Measurements from ENCODE around the gene CHST8. TPM values are rescaled to one million over a fixed set of nuclear protein-coding genes. Genes with fewer than 3 reads are reported as not detected.

CHST8 gene
- total RNA-seq, 1 donor from 2014 or later: not detected

- Histone ChIP-seq H3K4me1 (ENCODE audit: control insufficient read depth in 3 of 3, insufficient read depth in 3 of 3, low read length in 3 of 3) (no peaks in the 10 kb centered on the region), H3K27ac (ENCODE audit: low read depth, low read length) (no peak overlapping the region), H3K36me3 (ENCODE audit: control insufficient read depth in 3 of 3, insufficient read depth in 3 of 3, low read length in 3 of 3) (no peaks in the 10 kb centered on the region), H3K9ac (ENCODE audit: low read depth in 1 of 3, low read length in 3 of 3) (no peak overlapping the region), H3K27me3 (ENCODE audit: control insufficient read depth in 3 of 3, insufficient read depth in 3 of 3, low read length in 3 of 3) (peaks cover 21 to 41% (median 24%) of the 10 kb centered on the region in 3 donors), H3K9me3 (ENCODE audit: control insufficient read depth in 3 of 3, low read length in 3 of 3) (no peaks in the 10 kb centered on the region), H3K4me3 (ENCODE audit: low read length in 3 of 3) (no peak overlapping the region)
These were observed 166.9 kb downstream of the CHST8 start for GRCh38 chr19:33788676-33789075.

- Histone ChIP-seq H3K4me3 (ENCODE audit: low read length in 3 of 3) (no peak overlapping the region), H3K27ac (ENCODE audit: low read depth, low read length) (no peak overlapping the region), H3K36me3 (ENCODE audit: control insufficient read depth in 3 of 3, insufficient read depth in 3 of 3, low read length in 3 of 3) (no peaks in the 10 kb centered on the region), H3K4me1 (ENCODE audit: control insufficient read depth in 3 of 3, insufficient read depth in 3 of 3, low read length in 3 of 3) (peaks cover 0 to under 1% (median under 1%) of the 10 kb centered on the region in 3 donors), H3K9me3 (ENCODE audit: control insufficient read depth in 3 of 3, low read length in 3 of 3) (no peaks in the 10 kb centered on the region), H3K27me3 (ENCODE audit: control insufficient read depth in 3 of 3, insufficient read depth in 3 of 3, low read length in 3 of 3) (peaks cover 21 to 39% (median 21%) of the 10 kb centered on the region in 3 donors), H3K9ac (ENCODE audit: low read depth in 1 of 3, low read length in 3 of 3) (no peak overlapping the region)
These were observed 167.6 kb downstream of the CHST8 start for GRCh38 chr19:33789344-33789743.

GRCh38 chr19:33794683-33795369, 173.1 kb downstream of the CHST8 start:
- Histone ChIP-seq H3K27ac (ENCODE audit: low read depth, low read length) (peak overlapping the region; percentile 77), H3K36me3 (ENCODE audit: control insufficient read depth in 3 of 3, insufficient read depth in 3 of 3, low read length in 3 of 3) (no peaks in the 10 kb centered on the region), H3K4me3 (ENCODE audit: low read length in 3 of 3) (peak overlapping the region; percentile 49 to 69 (median 67)), H3K4me1 (ENCODE audit: control insufficient read depth in 3 of 3, insufficient read depth in 3 of 3, low read length in 3 of 3) (peaks cover 9 to 15% (median 10%) of the 10 kb centered on the region in 3 donors), H3K9ac (ENCODE audit: low read depth in 1 of 3, low read length in 3 of 3) (peak overlapping the region in 2 of 3 donors; percentile 48 to 79), H3K27me3 (ENCODE audit: control insufficient read depth in 3 of 3, insufficient read depth in 3 of 3, low read length in 3 of 3) (peaks cover 15 to 28% (median 19%) of the 10 kb centered on the region in 3 donors), H3K9me3 (ENCODE audit: control insufficient read depth in 3 of 3, low read length in 3 of 3) (no peaks in the 10 kb centered on the region)

GRCh38 chr19:33795370-33796163, 173.8 kb downstream of the CHST8 start:
- peaks cover 12 to 32% (median 19%) of the 10 kb centered on the region in 3 donors for H3K27me3 ChIP-seq (ENCODE audit: control insufficient read depth in 3 of 3, insufficient read depth in 3 of 3, low read length in 3 of 3)
- peak overlapping the region; percentile 77 for H3K27ac ChIP-seq (ENCODE audit: low read depth, low read length)
- peaks cover 9 to 15% (median 10%) of the 10 kb centered on the region in 3 donors for H3K4me1 ChIP-seq (ENCODE audit: control insufficient read depth in 3 of 3, insufficient read depth in 3 of 3, low read length in 3 of 3)
- H3K9ac ChIP-seq (ENCODE audit: low read depth in 1 of 3, low read length in 3 of 3): peak overlapping the region; percentile 33 to 79 (median 50)
- peak overlapping the region; percentile 67 to 70 (median 69) for H3K4me3 ChIP-seq (ENCODE audit: low read length in 3 of 3)
- no peaks in the 10 kb centered on the region for H3K36me3 ChIP-seq (ENCODE audit: control insufficient read depth in 3 of 3, insufficient read depth in 3 of 3, low read length in 3 of 3)
- H3K9me3 ChIP-seq (ENCODE audit: control insufficient read depth in 3 of 3, low read length in 3 of 3): no peaks in the 10 kb centered on the region

- Histone ChIP-seq H3K27me3 (ENCODE audit: control insufficient read depth in 3 of 3, insufficient read depth in 3 of 3, low read length in 3 of 3) (peaks cover 12 to 32% (median 17%) of the 10 kb centered on the region in 3 donors), H3K36me3 (ENCODE audit: control insufficient read depth in 3 of 3, insufficient read depth in 3 of 3, low read length in 3 of 3) (peaks cover 0 to 4% (median 2%) of the 10 kb centered on the region in 3 donors), H3K27ac (ENCODE audit: low read depth, low read length) (peak within 1 kb of the TSS; percentile 77), H3K9ac (ENCODE audit: low read depth in 1 of 3, low read length in 3 of 3) (peak within 1 kb of the TSS; percentile 56 to 79 (median 57)), H3K4me3 (ENCODE audit: low read length in 3 of 3) (peak within 1 kb of the TSS; percentile 67 to 70 (median 69)), H3K9me3 (ENCODE audit: control insufficient read depth in 3 of 3, low read length in 3 of 3) (no peaks in the 10 kb centered on the region), H3K4me1 (ENCODE audit: control insufficient read depth in 3 of 3, insufficient read depth in 3 of 3, low read length in 3 of 3) (peaks cover 9 to 15% (median 10%) of the 10 kb centered on the region in 3 donors)
These were observed 174.6 kb downstream of the CHST8 start, which contains the start of gene KCTD15 for GRCh38 chr19:33796164-33796875. Gene KCTD15 (plus strand): TSS chr19:33796870. CDS start chr19:33800455, 3,585 bp downstream.

- Histone ChIP-seq H3K4me1 (ENCODE audit: control insufficient read depth in 3 of 3, insufficient read depth in 3 of 3, low read length in 3 of 3) (peaks cover 9 to 15% (median 10%) of the 10 kb centered on the region in 3 donors), H3K36me3 (ENCODE audit: control insufficient read depth in 3 of 3, insufficient read depth in 3 of 3, low read length in 3 of 3) (peaks cover 0 to 6% (median 4%) of the 10 kb centered on the region in 3 donors), H3K27ac (ENCODE audit: low read depth, low read length) (peak overlapping the region; percentile 47), H3K9me3 (ENCODE audit: control insufficient read depth in 3 of 3, low read length in 3 of 3) (no peaks in the 10 kb centered on the region), H3K9ac (ENCODE audit: low read depth in 1 of 3, low read length in 3 of 3) (peak overlapping the region in 1 of 3 donors; percentile 78), H3K4me3 (ENCODE audit: low read length in 3 of 3) (peak overlapping the region; percentile 63 to 70 (median 69)), H3K27me3 (ENCODE audit: control insufficient read depth in 3 of 3, insufficient read depth in 3 of 3, low read length in 3 of 3) (peaks cover 4 to 26% (median 5%) of the 10 kb centered on the region in 3 donors)
These were observed 176.3 kb downstream of the CHST8 start for GRCh38 chr19:33797802-33798671.

- Histone ChIP-seq H3K4me3 (ENCODE audit: low read length in 3 of 3) (peak overlapping the region; percentile 31 to 60 (median 32)), H3K27me3 (ENCODE audit: control insufficient read depth in 3 of 3, insufficient read depth in 3 of 3, low read length in 3 of 3) (peaks cover 0 to 21% (median 4%) of the 10 kb centered on the region in 3 donors), H3K27ac (ENCODE audit: low read depth, low read length) (peak overlapping the region; percentile 7), H3K9me3 (ENCODE audit: control insufficient read depth in 3 of 3, low read length in 3 of 3) (no peaks in the 10 kb centered on the region), H3K36me3 (ENCODE audit: control insufficient read depth in 3 of 3, insufficient read depth in 3 of 3, low read length in 3 of 3) (peaks cover 0 to 6% (median 4%) of the 10 kb centered on the region in 3 donors), H3K4me1 (ENCODE audit: control insufficient read depth in 3 of 3, insufficient read depth in 3 of 3, low read length in 3 of 3) (peaks cover 9 to 15% (median 10%) of the 10 kb centered on the region in 3 donors), H3K9ac (ENCODE audit: low read depth in 1 of 3, low read length in 3 of 3) (peak overlapping the region in 1 of 3 donors; percentile 54)
These were observed 176.9 kb downstream of the CHST8 start for GRCh38 chr19:33798681-33799111.

GRCh38 chr19:33799476-33799875, 177.7 kb downstream of the CHST8 start:
- Histone ChIP-seq H3K9ac (ENCODE audit: low read depth in 1 of 3, low read length in 3 of 3) (no peak overlapping the region), H3K27me3 (ENCODE audit: control insufficient read depth in 3 of 3, insufficient read depth in 3 of 3, low read length in 3 of 3) (peaks cover 0 to 18% (median under 1%) of the 10 kb centered on the region in 3 donors), H3K36me3 (ENCODE audit: control insufficient read depth in 3 of 3, insufficient read depth in 3 of 3, low read length in 3 of 3) (peaks cover 0 to 6% (median 5%) of the 10 kb centered on the region in 3 donors), H3K9me3 (ENCODE audit: control insufficient read depth in 3 of 3, low read length in 3 of 3) (no peaks in the 10 kb centered on the region), H3K4me3 (ENCODE audit: low read length in 3 of 3) (peak overlapping the region in 1 of 3 donors; percentile 29), H3K27ac (ENCODE audit: low read depth, low read length) (no peak overlapping the region), H3K4me1 (ENCODE audit: control insufficient read depth in 3 of 3, insufficient read depth in 3 of 3, low read length in 3 of 3) (peaks cover 8 to 19% (median 13%) of the 10 kb centered on the region in 3 donors)

Measured in skeletal muscle tissue (tissue), 4 donors.